ENCODE results near the gene AVP. TPM values are rescaled to one million over a fixed set of nuclear protein-coding genes. Genes with fewer than 3 reads are reported as not detected.

The AVP gene
- polyA plus RNA-seq, 1 donor from 2014 or later: not detected

GRCh38 chr20:3084986-3085360, 449 bp upstream of the AVP start:
- no peaks in the 10 kb centered on the region for H3K9me3 ChIP-seq (ENCODE audit: low read length)
- no peak overlapping the region for H3K4me3 ChIP-seq (ENCODE audit: low read length)
- peaks cover 37% of the 10 kb centered on the region for H3K27me3 ChIP-seq (ENCODE audit: insufficient read depth, low read depth, low read length)
- H3K27ac ChIP-seq (ENCODE audit: low read length): no peak overlapping the region
- H3K79me2 ChIP-seq (replicated peaks; ENCODE audit: insufficient read depth, low read length): no peaks in the 10 kb centered on the region
- no peak overlapping the region for H3K4me2 ChIP-seq (ENCODE audit: low read length)
- H4K20me1 ChIP-seq (ENCODE audit: insufficient read depth): no peaks in the 10 kb centered on the region
- no peak overlapping the region for H3K9ac ChIP-seq (ENCODE audit: low read length)
- H3F3A ChIP-seq (ENCODE audit: insufficient read depth, low read length, poor library complexity, severe bottlenecking): no peaks in the 10 kb centered on the region
- no peaks in the 10 kb centered on the region for H3K9me2 ChIP-seq (ENCODE audit: insufficient read depth, low read length)
- TF ChIP-seq MXI1 (conservative IDR thresholded peaks at IDR 0.05; ENCODE audit: poor library complexity, severe bottlenecking) (no peak), SMC3 (conservative IDR thresholded peaks at IDR 0.05; ENCODE audit: poor library complexity) (no peak), RAD21 (conservative IDR thresholded peaks at IDR 0.05) (no peak), EZH2 (IDR thresholded peaks at IDR 0.05; ENCODE audit: borderline replicate concordance, insufficient read depth, low read length, poor library complexity, severe bottlenecking) (no peak), POLR2AphosphoS5 (IDR thresholded peaks at IDR 0.05) (no peak), REST (IDR thresholded peaks at IDR 0.05; ENCODE audit: borderline replicate concordance) (no peak), CTCF (IDR thresholded peaks at IDR 0.05; ENCODE audit: poor library complexity, severe bottlenecking) (no peak), EP300 (conservative IDR thresholded peaks at IDR 0.05; ENCODE audit: poor library complexity, severe bottlenecking) (no peak), TAF1 (IDR thresholded peaks at IDR 0.05; ENCODE audit: low read depth) (no peak)
- no peak overlapping the region for H2AFZ ChIP-seq (ENCODE audit: low read depth, low read length)
- H3K36me3 ChIP-seq (ENCODE audit: insufficient read depth, low read length): no peaks in the 10 kb centered on the region

- no peaks in the 10 kb centered on the region for H3K9me2 ChIP-seq (ENCODE audit: insufficient read depth, low read length)
Observed at GRCh38 chr20:3082955-3083952, 1.3 kb downstream of the AVP start.

More at GRCh38 chr20:3082955-3083952, 1.3 kb downstream of the AVP start:
- Histone ChIP-seq H3K79me2 (replicated peaks; ENCODE audit: insufficient read depth, low read length) (no peaks in the 10 kb centered on the region), H3K9me3 (ENCODE audit: low read length) (no peaks in the 10 kb centered on the region), H3K27me3 (ENCODE audit: insufficient read depth, low read depth, low read length) (peaks cover 37% of the 10 kb centered on the region), H3K9ac (ENCODE audit: low read length) (no peak overlapping the region), H3F3A (ENCODE audit: insufficient read depth, low read length, poor library complexity, severe bottlenecking) (no peaks in the 10 kb centered on the region), H3K4me3 (ENCODE audit: low read length) (no peak overlapping the region), H3K27ac (ENCODE audit: low read length) (no peak overlapping the region), H3K4me2 (ENCODE audit: low read length) (no peak overlapping the region), H2AFZ (ENCODE audit: low read depth, low read length) (no peak overlapping the region), H3K36me3 (ENCODE audit: insufficient read depth, low read length) (no peaks in the 10 kb centered on the region), H4K20me1 (ENCODE audit: insufficient read depth) (no peaks in the 10 kb centered on the region)
- TF ChIP-seq SMC3 (conservative IDR thresholded peaks at IDR 0.05; ENCODE audit: poor library complexity): no peak
- TF ChIP-seq MXI1 (conservative IDR thresholded peaks at IDR 0.05; ENCODE audit: poor library complexity, severe bottlenecking): no peak
